Caco-2 (cell line): ENCODE results near the gene C20orf173. TPM values are rescaled to one million over a fixed set of nuclear protein-coding genes. Genes with fewer than 3 reads are reported as not detected.

Source experiments
- BruUV-seq: library from RNA; stranded (reverse); fragments of 400-500 nt; replicated peaks from 2 replicates; lab custom pipeline; 2021; lab: Mats Ljungman, UMichigan
- CTCF ChIA-PET: fragments of 300-600 bp; sonication (Branson Sonifier 250); formaldehyde crosslinking; loops from one replicate; lab custom pipeline; 2022; ENCODE audit warnings: antibody characterized with exemption; lab: Charles Lee
- POLR2A ChIA-PET: fragments of 300-600 bp; sonication (Branson Sonifier 250); formaldehyde crosslinking; loops from one replicate; lab custom pipeline; 2022; ENCODE audit warnings: antibody characterized with exemption; lab: Charles Lee
- DNase-seq, 2 experiments: peaks; one replicate each; pipeline versions ENCODE4 v3.0.0 to v3.0.0-alpha.2; 2020 to 2022
- H3K27me3 ChIP-seq: replicated peaks from 2 replicates; pipeline ENCODE4 v1.6.0; 2011; ENCODE audit warnings: low read length; ENCODE audit not compliant: control insufficient read depth, insufficient read depth
- H3K36me3 ChIP-seq: 2 replicates; pipeline ENCODE4 v1.5.1; 2011; ENCODE audit warnings: low read length; ENCODE audit not compliant: control insufficient read depth, insufficient read depth
- H3K4me1 ChIP-seq: fragments of 250-450 bp; sonication (Bioruptor Pico); 2 replicates; pipeline ENCODE4 v1.5.1; 2020; ENCODE audit warnings: mild to moderate bottlenecking
- H3K4me3 ChIP-seq: 2 replicates; pipeline ENCODE4 v1.5.1; 2011; ENCODE audit warnings: low read depth, mild to moderate bottlenecking, control low read depth, low read length
- H3K9me3 ChIP-seq: fragments of 250-450 bp; sonication (Bioruptor Pico); 2 replicates; pipeline ENCODE4 v1.5.1; 2020; ENCODE audit warnings: mild to moderate bottlenecking, moderate library complexity
- H3K27ac Mint-ChIP-seq: one replicate; pipeline ENCODE4 v1.8.0; 2022; ENCODE audit warnings: mixed read lengths; ENCODE audit not compliant: unreplicated experiment
- H3K27me3 Mint-ChIP-seq: one replicate; pipeline ENCODE4 v1.8.0; 2022; ENCODE audit warnings: mixed read lengths; ENCODE audit not compliant: insufficient read depth, unreplicated experiment
- H3K36me3 Mint-ChIP-seq: one replicate; pipeline ENCODE4 v1.8.0; 2022; ENCODE audit warnings: mild to moderate bottlenecking, mixed read lengths; ENCODE audit not compliant: insufficient read depth, unreplicated experiment
- H3K4me1 Mint-ChIP-seq: one replicate; pipeline ENCODE4 v1.8.0; 2022; ENCODE audit warnings: low read depth, mixed read lengths; ENCODE audit not compliant: unreplicated experiment
- H3K4me3 Mint-ChIP-seq: one replicate; pipeline ENCODE4 v1.8.0; 2022; ENCODE audit warnings: mild to moderate bottlenecking, moderate library complexity, mixed read lengths; ENCODE audit not compliant: unreplicated experiment
- H3K9me3 Mint-ChIP-seq: one replicate; pipeline ENCODE4 v1.8.0; 2022; ENCODE audit warnings: mixed read lengths; ENCODE audit not compliant: unreplicated experiment
- CTCF ChIP-seq, 2 experiments: fragments of 200-600 bp in 1 of 2; IDR thresholded peaks; 1 replicate in 1 of 2; 2 replicates in 1 of 2; pipeline versions ENCODE4 v1.5.1 to v1.8.0; 2011 to 2022; ENCODE audit warnings: antibody characterized with exemption in 1 of 2, control low read depth in 1 of 2, inconsistent platforms in 1 of 2, low read depth in 1 of 2, low read length in 1 of 2, mild to moderate bottlenecking in 1 of 2, moderate library complexity in 1 of 2; ENCODE audit not compliant: insufficient read depth in 1 of 2, severe bottlenecking in 1 of 2, unreplicated experiment in 1 of 2
- intact Hi-C: fragments of 100-400 bp; cut with micrococcal nuclease; formaldehyde crosslinking; loops from one replicate; pipeline ENCODE4 v1.10.0; 2022; ENCODE audit not compliant: unreplicated experiment
- total RNA-seq: library from RNA; stranded (reverse); gene quantifications from 2 replicates; pipeline ENCODE4 v1.2.3, GENCODE V29; 2022

C20orf173 gene
- total RNA-seq, 1 experiment from 2014 or later: not detected

- no peaks in the 10 kb centered on the region for H3K27me3 Mint-ChIP-seq
- no peaks in the 10 kb centered on the region for H3K9me3 ChIP-seq
- POLR2A ChIA-PET: no interaction called here
- no peak overlapping the region for H3K4me3 Mint-ChIP-seq
- H3K4me3 ChIP-seq: no peak overlapping the region
- intact Hi-C loops: no loop called here
- H3K4me1 ChIP-seq: no peaks in the 10 kb centered on the region
- DNase-seq: no peak
- H3K36me3 ChIP-seq: peaks cover 23% of the 10 kb centered on the region
- no TSS peak for BruUV-seq
- peaks cover 8% of the 10 kb centered on the region for H3K4me1 Mint-ChIP-seq
- CTCF ChIA-PET: interaction anchor here (1.0 kb wide), 1 partner anchor 30 kb away, joined by 3 read pairs; no protein-coding TSS in a partner anchor
- no peaks in the 10 kb centered on the region for H3K9me3 Mint-ChIP-seq
- no peaks in the 10 kb centered on the region for H3K27me3 ChIP-seq
- peaks cover 44% of the 10 kb centered on the region for H3K36me3 Mint-ChIP-seq
- H3K27ac Mint-ChIP-seq: no peak overlapping the region
- TF ChIP-seq CTCF (IDR thresholded peaks at IDR 0.05; ENCODE audit: insufficient read depth in 1 of 2, low read depth in 1 of 2, low read length in 1 of 2, severe bottlenecking in 1 of 2, unreplicated experiment in 1 of 2): no peak
Observed at GRCh38 chr20:35508493-35509218, 20.8 kb downstream of the C20orf173 start.

GRCh38 chr20:35506872-35507638, 22.4 kb downstream of the C20orf173 start:
- POLR2A ChIA-PET: no interaction called here
- Histone ChIP-seq H3K27me3 (no peaks in the 10 kb centered on the region), H3K9me3 (no peaks in the 10 kb centered on the region), H3K4me1 (no peaks in the 10 kb centered on the region), H3K4me3 (no peak overlapping the region), H3K36me3 (peaks cover 29% of the 10 kb centered on the region)
- no peak overlapping the region for H3K27ac Mint-ChIP-seq
- H3K36me3 Mint-ChIP-seq: peaks cover 55% of the 10 kb centered on the region
- no peak for TF ChIP-seq CTCF (IDR thresholded peaks at IDR 0.05; ENCODE audit: insufficient read depth in 1 of 2, low read depth in 1 of 2, low read length in 1 of 2, severe bottlenecking in 1 of 2, unreplicated experiment in 1 of 2)
- no peaks in the 10 kb centered on the region for H3K9me3 Mint-ChIP-seq
- peaks cover 8% of the 10 kb centered on the region for H3K4me1 Mint-ChIP-seq
- DNase-seq: no peak
- BruUV-seq: no TSS peak
- no peak overlapping the region for H3K4me3 Mint-ChIP-seq
- intact Hi-C loops: no loop called here
- no peaks in the 10 kb centered on the region for H3K27me3 Mint-ChIP-seq
- CTCF ChIA-PET: no interaction called here

GRCh38 chr20:35506179-35506578, 23.3 kb downstream of the C20orf173 start:
- no peak for DNase-seq
- Histone ChIP-seq H3K27me3 (no peaks in the 10 kb centered on the region), H3K4me1 (no peaks in the 10 kb centered on the region), H3K9me3 (no peaks in the 10 kb centered on the region), H3K4me3 (no peak overlapping the region), H3K36me3 (peaks cover 27% of the 10 kb centered on the region)
- BruUV-seq: no TSS peak
- peaks cover 8% of the 10 kb centered on the region for H3K4me1 Mint-ChIP-seq
- peaks cover 51% of the 10 kb centered on the region for H3K36me3 Mint-ChIP-seq
- H3K27ac Mint-ChIP-seq: no peak overlapping the region
- no peaks in the 10 kb centered on the region for H3K9me3 Mint-ChIP-seq
- no peaks in the 10 kb centered on the region for H3K27me3 Mint-ChIP-seq
- intact Hi-C loops: no loop called here
- no peak overlapping the region for H3K4me3 Mint-ChIP-seq
- POLR2A ChIA-PET: interaction anchor here (0.5 kb wide), 1 partner anchor 109 kb away, joined by 3 read pairs; the partner anchor contains the start of gene SPAG4
- CTCF ChIA-PET: interaction anchor here (0.6 kb wide), 1 partner anchor 44 kb away, joined by 5 read pairs; no protein-coding TSS in a partner anchor
- no peak for TF ChIP-seq CTCF (IDR thresholded peaks at IDR 0.05; ENCODE audit: insufficient read depth in 1 of 2, low read depth in 1 of 2, low read length in 1 of 2, severe bottlenecking in 1 of 2, unreplicated experiment in 1 of 2)
